WERI-Rb-1 (cell line): ENCODE measurements around the gene HYAL3.
A peak's percentile ranks its signal among the peaks of the same experiment; 100 is the strongest.
"Not testable (repeated sequence)": the region's sequence is repeated elsewhere in the genome, so short reads cannot be mapped to it uniquely, and the experiment has no call there.

Source experiments
- DNase-seq: peaks from one replicate; pipeline ENCODE4 v3.0.0-alpha.2; 2020
- H3K27ac ChIP-seq: fragments of 250-450 bp; sonication (Bioruptor Pico); 2 replicates; pipeline ENCODE4 v1.5.1; 2020; ENCODE audit warnings: mild to moderate bottlenecking, moderate library complexity
- H3K27me3 ChIP-seq: fragments of 250-450 bp; sonication (Bioruptor Pico); 2 replicates; pipeline ENCODE4 v1.5.1; 2021; ENCODE audit warnings: mild to moderate bottlenecking, low read depth, moderate library complexity; ENCODE audit not compliant: insufficient read depth, severe bottlenecking
- H3K36me3 ChIP-seq: fragments of 250-450 bp; sonication (Bioruptor Pico); 2 replicates; pipeline ENCODE4 v1.5.1; 2020; ENCODE audit warnings: mild to moderate bottlenecking, moderate library complexity
- H3K4me3 ChIP-seq: 2 replicates; pipeline ENCODE4 v1.5.1; 2011; ENCODE audit warnings: low read depth, mild to moderate bottlenecking, control low read depth, low read length
- H3K9me3 ChIP-seq: fragments of 250-450 bp; sonication (Bioruptor Pico); 2 replicates; pipeline ENCODE4 v1.5.1; 2021; ENCODE audit warnings: mild to moderate bottlenecking, moderate library complexity; ENCODE audit not compliant: severe bottlenecking
- CTCF ChIP-seq: IDR thresholded peaks from 2 replicates; pipeline ENCODE4 v1.5.1; 2011; ENCODE audit warnings: low read depth, mild to moderate bottlenecking, control low read depth, inconsistent platforms, low read length

The HYAL3 gene

GRCh38 chr3:50249457-50249856, 49.7 kb downstream of the HYAL3 start:
- H3K36me3 ChIP-seq: peaks cover 25% of the 10 kb centered on the region
- no peaks in the 10 kb centered on the region for H3K9me3 ChIP-seq
- no peak overlapping the region for H3K4me3 ChIP-seq
- no peak overlapping the region for H3K27ac ChIP-seq
- H3K27me3 ChIP-seq: no peaks in the 10 kb centered on the region
- TF ChIP-seq CTCF: no peak
- no peak for DNase-seq

- Histone ChIP-seq H3K27me3 (no peaks in the 10 kb centered on the region), H3K4me3 (no peak overlapping the region), H3K9me3 (no peaks in the 10 kb centered on the region), H3K36me3 (peaks cover 23% of the 10 kb centered on the region), H3K27ac (no peak overlapping the region)
- no peak for TF ChIP-seq CTCF
- no peak for DNase-seq
These were observed 50.8 kb downstream of the HYAL3 start for GRCh38 chr3:50248387-50248786.

- H3K4me3 ChIP-seq: no peak overlapping the region
- H3K27me3 ChIP-seq: no peaks in the 10 kb centered on the region
- H3K36me3 ChIP-seq: peaks cover 12% of the 10 kb centered on the region
- H3K9me3 ChIP-seq: no peaks in the 10 kb centered on the region
- H3K27ac ChIP-seq: peak overlapping the region; percentile 85
- TF ChIP-seq CTCF: no peak
- no peak for DNase-seq
These were observed 52.7 kb downstream of the HYAL3 start for GRCh38 chr3:50246517-50246954.

GRCh38 chr3:50245831-50246516, 53.2 kb downstream of the HYAL3 start:
- peak; percentile 90 for TF ChIP-seq CTCF
- Histone ChIP-seq H3K27me3 (no peaks in the 10 kb centered on the region), H3K27ac (peak overlapping the region; percentile 85), H3K9me3 (no peaks in the 10 kb centered on the region), H3K4me3 (peak overlapping the region; percentile 42), H3K36me3 (peaks cover 12% of the 10 kb centered on the region)
- DNase-seq: peak; percentile 92

GRCh38 chr3:50245251-50245745, 53.9 kb downstream of the HYAL3 start:
- no peaks in the 10 kb centered on the region for H3K9me3 ChIP-seq
- peak overlapping the region; percentile 85 for H3K27ac ChIP-seq
- no peak for TF ChIP-seq CTCF
- peaks cover 12% of the 10 kb centered on the region for H3K36me3 ChIP-seq
- no peak overlapping the region for H3K4me3 ChIP-seq
- no peak for DNase-seq
- H3K27me3 ChIP-seq: no peaks in the 10 kb centered on the region

GRCh38 chr3:50244813-50245212, 54.4 kb downstream of the HYAL3 start:
- Histone ChIP-seq H3K36me3 (peaks cover 12% of the 10 kb centered on the region), H3K27ac (peak overlapping the region; percentile 85; the same call in 1 of the 2 replicates)
- H3K4me3 ChIP-seq, H3K27me3 ChIP-seq, H3K9me3 ChIP-seq, DNase-seq: not testable (repeated sequence)
